AG09319 (cell line): ENCODE data around the gene ADCY5.

Experiments used
- DNase-seq: peaks from one replicate; pipeline ENCODE4 v3.0.0-alpha.2; 2010; ENCODE audit warnings: low read depth; ENCODE audit errors: extremely low read depth
- CTCF ChIP-seq: IDR thresholded peaks from 2 replicates; pipeline ENCODE4 v1.5.1; 2011; ENCODE audit warnings: low read depth, mild to moderate bottlenecking, inconsistent platforms, low read length, moderate library complexity

Gene ADCY5

GRCh38 chr3:123458255-123458654 is 9.4 kb upstream of the ADCY5 start:
- DNase-seq, result no peak
- TF ChIP-seq CTCF, result no peak

GRCh38 chr3:123457841-123458240 is 9.0 kb upstream of the ADCY5 start:
- no peak for DNase-seq
- TF ChIP-seq CTCF, result no peak

- TF ChIP-seq CTCF, result no peak
- no peak for DNase-seq
These were observed 4.8 kb upstream of the ADCY5 start for GRCh38 chr3:123453675-123454074.

- TF ChIP-seq CTCF, result no peak
- no peak for DNase-seq
These were observed 2.3 kb upstream of the ADCY5 start for GRCh38 chr3:123451186-123451585.

GRCh38 chr3:123449997-123450604 is 1.2 kb upstream of the ADCY5 start:
- DNase-seq, result no peak
- no peak for TF ChIP-seq CTCF

GRCh38 chr3:123449102-123449996 is 459 bp upstream of the ADCY5 start:
- DNase-seq, result no peak
- TF ChIP-seq CTCF, result no peak
